Left ventricle myocardium inferior (tissue), 1 donor: ENCODE measurements around the gene VILL. TPM values are rescaled to one million over a fixed set of nuclear protein-coding genes. Genes with fewer than 3 reads are reported as not detected.

Experiments used
- DNase-seq: peaks from one replicate; pipeline ENCODE4 v3.0.0-alpha.2; 2020
- H3K27ac ChIP-seq: fragments of 200-600 bp; replicated peaks from 2 replicates; pipeline ENCODE4 v1.8.0; 2021
- H3K27me3 ChIP-seq: fragments of 200-600 bp; 2 replicates; pipeline ENCODE4 v1.8.0; 2021; ENCODE audit warnings: low read depth
- H3K36me3 ChIP-seq: fragments of 200-600 bp; 2 replicates; pipeline ENCODE4 v1.8.0; 2021
- H3K4me1 ChIP-seq: fragments of 200-600 bp; 2 replicates; pipeline ENCODE4 v1.8.0; 2021
- H3K4me3 ChIP-seq: fragments of 200-600 bp; 2 replicates; pipeline ENCODE4 v1.8.0; 2021; ENCODE audit warnings: mild to moderate bottlenecking, moderate library complexity
- H3K9me3 ChIP-seq: fragments of 200-600 bp; replicated peaks from 2 replicates; pipeline ENCODE4 v1.8.0; 2021
- CTCF ChIP-seq: fragments of 200-600 bp; IDR thresholded peaks from 2 replicates; pipeline ENCODE4 v1.8.0; 2021; ENCODE audit warnings: antibody characterized with exemption, mild to moderate bottlenecking, borderline replicate concordance
- intact Hi-C: fragments of 100-400 bp; cut with micrococcal nuclease; formaldehyde crosslinking; loops from one replicate; pipeline ENCODE4 v1.11.0; 2022
- total RNA-seq: library from RNA; stranded (reverse); fragmentation: NEBNext Ultra II Directional; extraction: Animal tissue kit (Norgen Biotek cat#: 25700); gene quantifications from one replicate; pipeline ENCODE4 v1.2.1, GENCODE V29; 2021
- donor health status: DM: no; HTN: yes; CAD: no; lungs with severe emphysema.

The VILL gene
- total RNA-seq, 1 donor from 2014 or later: 3.6 TPM

GRCh38 chr3:38017445-38018295, 27.1 kb downstream of the VILL start:
- TF ChIP-seq CTCF: no peak
- Histone ChIP-seq H3K36me3 (peaks cover 48% of the 10 kb centered on the region), H3K4me3 (no peak overlapping the region), H3K27ac (peak overlapping the region; percentile 40), H3K4me1 (peaks cover 13% of the 10 kb centered on the region), H3K27me3 (no peaks in the 10 kb centered on the region), H3K9me3 (peaks cover 10% of the 10 kb centered on the region)
- intact Hi-C loops: no loop called here
- no peak for DNase-seq

- no peak for DNase-seq
- peaks cover 10% of the 10 kb centered on the region for H3K9me3 ChIP-seq
- no peaks in the 10 kb centered on the region for H3K27me3 ChIP-seq
- peak overlapping the region; percentile 40 for H3K27ac ChIP-seq
- TF ChIP-seq CTCF: no peak
- H3K36me3 ChIP-seq: peaks cover 48% of the 10 kb centered on the region
- no peak overlapping the region for H3K4me3 ChIP-seq
- intact Hi-C loops: no loop called here
- peaks cover 23% of the 10 kb centered on the region for H3K4me1 ChIP-seq
Measured at GRCh38 chr3:38018296-38019266, 28.0 kb downstream of the VILL start.

- Histone ChIP-seq H3K36me3 (peaks cover 41% of the 10 kb centered on the region), H3K27me3 (no peaks in the 10 kb centered on the region), H3K27ac (no peak overlapping the region), H3K4me1 (peaks cover 34% of the 10 kb centered on the region), H3K9me3 (peaks cover 10% of the 10 kb centered on the region), H3K4me3 (no peak overlapping the region)
- intact Hi-C loops: no loop called here
- DNase-seq: no peak
- TF ChIP-seq CTCF: no peak
Measured at GRCh38 chr3:38019658-38020341, 29.2 kb downstream of the VILL start.

- intact Hi-C loops: no loop called here
- peaks cover 35% of the 10 kb centered on the region for H3K36me3 ChIP-seq
- TF ChIP-seq CTCF: no peak
- H3K9me3 ChIP-seq: peaks cover 10% of the 10 kb centered on the region
- H3K27me3 ChIP-seq: no peaks in the 10 kb centered on the region
- H3K27ac ChIP-seq: no peak overlapping the region
- no peak overlapping the region for H3K4me3 ChIP-seq
- H3K4me1 ChIP-seq: peaks cover 36% of the 10 kb centered on the region
- DNase-seq: no peak
Measured at GRCh38 chr3:38020342-38020726, 29.7 kb downstream of the VILL start.

GRCh38 chr3:38021196-38021595, 30.6 kb downstream of the VILL start:
- no peak overlapping the region for H3K27ac ChIP-seq
- DNase-seq: no peak
- no peak overlapping the region for H3K4me3 ChIP-seq
- no peak for TF ChIP-seq CTCF
- H3K36me3 ChIP-seq: peaks cover 27% of the 10 kb centered on the region
- intact Hi-C loops: no loop called here
- peaks cover 6% of the 10 kb centered on the region for H3K9me3 ChIP-seq
- no peaks in the 10 kb centered on the region for H3K27me3 ChIP-seq
- H3K4me1 ChIP-seq: peaks cover 43% of the 10 kb centered on the region
